GM18873 (cell line): ENCODE measurements around the gene MSANTD2.

Source experiments
- ATAC-seq: cut with Tn5 transposase; IDR thresholded peaks from one replicate; pipeline ENCODE4 v1.9.1; 2021; ENCODE audit warnings: mild to moderate bottlenecking, moderate library complexity, moderate number of reproducible peaks; ENCODE audit not compliant: unreplicated experiment, low FRiP score

The MSANTD2 gene

DNA sequence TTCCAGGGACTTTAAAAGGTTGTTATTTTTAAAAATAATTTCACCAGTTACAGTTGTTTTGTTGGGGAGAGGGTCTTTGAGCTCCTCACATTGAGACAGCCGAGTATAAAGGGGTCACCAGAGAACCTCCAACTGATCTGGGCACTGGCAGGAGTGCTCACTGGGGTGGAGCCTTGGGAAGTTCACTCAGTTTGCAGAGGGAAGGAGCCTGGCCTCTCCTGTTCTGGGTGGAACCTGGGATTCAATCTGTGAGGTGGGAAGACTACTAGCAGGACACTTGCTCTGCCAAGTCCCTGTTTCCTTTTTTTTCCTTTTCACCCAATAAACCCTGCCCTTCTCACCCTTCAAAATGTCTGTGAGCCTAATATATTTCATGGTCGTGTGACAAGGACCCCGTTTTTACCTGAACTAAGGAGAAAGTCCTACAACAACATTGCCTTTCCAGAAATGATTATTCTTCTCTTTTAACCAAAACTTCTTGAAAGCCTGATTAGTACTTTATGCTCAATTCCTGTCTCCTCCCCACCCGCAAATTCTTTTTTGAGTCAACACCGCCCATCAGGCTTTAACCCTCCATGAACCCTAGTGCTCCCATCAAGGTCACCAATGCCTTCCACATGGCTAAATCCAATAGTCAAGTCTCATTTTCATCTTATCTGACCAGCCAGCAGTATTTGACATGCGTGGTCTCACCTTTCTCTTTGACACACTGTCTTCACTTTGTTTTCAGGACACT lies 22.0 kb upstream of the MSANTD2 start:
- ATAC-seq = no peak

DNA sequence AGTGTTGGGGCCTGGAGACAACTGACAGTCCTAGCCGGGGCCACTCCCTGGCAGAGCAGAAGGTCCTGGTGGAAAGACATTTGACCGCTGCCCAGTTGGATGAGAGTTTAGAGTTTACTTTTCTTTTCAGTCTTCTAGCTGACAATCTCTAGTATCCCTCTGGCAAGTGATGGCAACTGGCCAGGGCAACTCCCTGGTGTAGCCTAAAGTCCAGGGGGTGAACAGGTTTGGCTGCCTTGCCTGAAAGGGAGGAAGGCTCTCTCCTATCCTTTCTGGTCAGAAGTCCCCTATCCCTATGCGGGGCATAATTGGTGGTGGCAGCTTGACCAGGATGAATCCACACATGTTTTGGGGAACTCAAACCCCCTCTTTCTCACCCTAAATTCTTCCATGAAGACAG lies 16.8 kb upstream of the MSANTD2 start:
- no peak for ATAC-seq

DNA sequence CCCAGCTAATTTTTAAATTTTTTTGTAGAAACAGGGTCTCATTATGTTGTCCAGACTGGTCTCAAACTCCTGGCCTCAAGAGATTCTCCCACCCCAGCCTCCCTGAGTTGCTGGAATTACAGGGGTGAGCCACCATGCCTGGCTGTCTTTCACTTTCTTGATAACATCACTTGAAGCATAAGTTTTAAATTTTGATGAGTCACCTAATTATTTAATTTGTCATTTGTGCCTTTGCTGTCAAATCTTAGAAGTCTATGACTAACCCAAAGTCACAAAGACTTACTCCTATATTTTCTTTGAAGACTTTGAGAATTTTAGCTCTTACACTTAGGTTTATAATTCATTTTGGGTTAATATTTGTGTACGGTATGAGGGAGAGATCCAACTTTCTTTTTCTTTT lies 14.5 kb upstream of the MSANTD2 start:
- no peak for ATAC-seq

DNA sequence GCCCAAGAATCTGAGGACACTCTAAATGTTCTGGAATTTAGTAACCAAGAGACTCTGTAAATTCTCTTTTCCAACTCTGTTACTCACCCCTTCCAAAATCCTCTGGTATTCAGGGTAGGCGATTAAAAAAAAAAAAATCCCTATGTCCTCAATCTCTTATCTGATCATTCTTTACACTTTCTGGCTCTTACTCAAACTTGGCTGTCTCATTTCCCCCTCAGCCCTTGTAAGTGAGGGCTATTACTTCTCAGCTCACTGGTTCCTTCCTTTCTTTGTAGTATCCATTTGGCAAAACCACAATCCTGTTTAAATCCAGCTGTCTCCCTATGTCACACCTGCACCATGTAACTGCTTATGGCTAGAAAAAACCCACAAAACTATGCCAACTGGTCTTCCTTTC lies 12.7 kb upstream of the MSANTD2 start:
- no peak for ATAC-seq

DNA sequence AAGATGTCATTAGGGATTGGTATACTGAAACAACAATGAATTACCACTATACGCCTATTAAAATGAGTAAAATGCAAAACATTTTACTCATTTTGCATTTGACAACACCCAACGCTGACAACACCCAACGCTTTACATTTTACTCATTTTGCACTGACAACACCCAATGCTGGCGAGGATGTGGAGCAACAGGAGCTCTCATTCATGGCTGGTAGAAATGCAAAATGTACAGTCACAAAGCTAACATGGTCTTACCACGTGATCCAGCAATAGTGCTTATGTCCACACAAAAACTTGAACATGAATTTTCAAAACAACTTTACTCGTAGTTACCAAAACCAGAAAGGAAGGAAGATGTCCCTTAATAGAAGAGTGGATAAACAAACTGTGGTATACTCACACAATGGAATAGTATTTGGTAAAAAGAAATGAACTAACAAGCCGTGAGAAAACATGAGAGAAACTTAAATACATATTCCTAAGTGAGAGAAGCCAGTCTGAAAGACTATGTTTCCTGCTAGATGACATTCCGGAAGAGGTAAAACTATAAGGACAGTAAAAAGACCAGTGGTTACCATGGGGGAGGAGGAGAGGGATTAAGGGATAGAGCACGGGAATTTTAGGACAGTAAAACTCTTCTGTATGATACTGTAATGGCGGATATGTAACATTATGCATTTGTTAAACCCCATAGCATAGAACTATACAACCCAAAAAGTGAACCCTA lies 11.4 kb upstream of the MSANTD2 start:
- no peak for ATAC-seq

DNA sequence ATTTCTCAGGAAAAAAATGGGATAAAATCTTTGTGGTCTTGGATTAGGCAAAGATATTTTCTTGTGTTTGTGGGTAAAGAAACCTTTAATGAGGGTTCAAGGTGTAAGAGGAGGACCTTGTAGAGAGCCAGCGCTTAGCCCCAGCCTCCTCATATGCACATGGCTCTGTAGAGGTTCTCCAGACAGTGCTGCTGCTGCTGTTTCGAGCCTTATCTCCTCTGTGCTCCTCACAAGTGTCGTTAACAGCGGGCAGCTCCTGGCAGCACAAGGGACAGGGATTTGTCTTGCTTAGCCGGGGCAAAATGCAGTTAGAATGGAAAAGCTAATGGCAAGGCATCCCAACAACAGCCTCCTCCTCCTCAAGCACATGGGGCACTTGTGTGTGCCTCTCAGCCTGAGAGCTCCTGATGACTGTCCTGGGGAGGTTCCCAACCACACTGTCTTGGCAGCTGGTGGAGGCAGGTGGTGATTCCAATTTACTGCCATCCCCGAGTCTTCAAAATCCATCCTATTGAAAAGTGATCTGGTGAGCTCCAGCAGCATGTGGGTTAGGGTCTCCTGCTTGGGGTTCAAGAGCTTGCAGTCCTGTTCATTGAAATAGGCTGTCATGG lies 7.6 kb upstream of the MSANTD2 start:
- no peak for ATAC-seq

DNA sequence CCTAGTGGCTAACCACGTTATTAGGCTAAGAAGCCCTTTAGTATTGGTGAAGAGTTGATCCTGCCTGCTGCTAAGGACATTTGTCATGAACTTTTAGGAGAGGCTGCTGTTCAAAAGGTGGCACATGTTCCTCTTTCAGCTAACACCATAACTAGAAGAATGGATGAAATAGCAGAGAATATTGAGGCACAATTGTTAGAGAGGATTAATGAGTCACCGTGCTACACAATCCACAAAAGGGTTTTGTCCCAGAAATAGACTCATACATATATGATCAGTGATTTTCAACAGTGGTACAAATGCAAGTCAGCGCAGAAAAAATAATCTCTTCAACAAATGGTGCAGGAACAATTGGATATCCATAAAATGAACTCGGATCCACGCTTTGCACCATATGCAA lies 7.0 kb upstream of the MSANTD2 start:
- ATAC-seq = no peak

DNA sequence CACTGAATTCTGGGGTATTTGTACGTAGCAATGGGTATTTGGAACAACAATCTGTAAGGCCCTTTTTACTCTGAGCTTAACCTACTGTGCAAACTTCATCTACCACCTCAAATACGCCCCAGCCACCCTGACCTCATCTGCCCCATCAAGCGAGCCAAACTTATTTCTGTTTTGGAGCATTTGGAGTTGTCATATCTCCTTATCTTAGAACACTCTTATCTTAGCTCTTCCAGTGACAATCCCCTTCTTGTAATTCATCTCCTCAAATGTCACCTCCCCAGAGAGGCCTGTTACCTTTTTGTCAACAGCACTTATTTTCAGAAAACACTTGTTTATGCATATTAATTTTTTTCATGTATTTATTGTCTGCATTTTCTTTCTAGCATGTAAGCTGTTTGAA lies 4.7 kb upstream of the MSANTD2 start:
- ATAC-seq = no peak

DNA sequence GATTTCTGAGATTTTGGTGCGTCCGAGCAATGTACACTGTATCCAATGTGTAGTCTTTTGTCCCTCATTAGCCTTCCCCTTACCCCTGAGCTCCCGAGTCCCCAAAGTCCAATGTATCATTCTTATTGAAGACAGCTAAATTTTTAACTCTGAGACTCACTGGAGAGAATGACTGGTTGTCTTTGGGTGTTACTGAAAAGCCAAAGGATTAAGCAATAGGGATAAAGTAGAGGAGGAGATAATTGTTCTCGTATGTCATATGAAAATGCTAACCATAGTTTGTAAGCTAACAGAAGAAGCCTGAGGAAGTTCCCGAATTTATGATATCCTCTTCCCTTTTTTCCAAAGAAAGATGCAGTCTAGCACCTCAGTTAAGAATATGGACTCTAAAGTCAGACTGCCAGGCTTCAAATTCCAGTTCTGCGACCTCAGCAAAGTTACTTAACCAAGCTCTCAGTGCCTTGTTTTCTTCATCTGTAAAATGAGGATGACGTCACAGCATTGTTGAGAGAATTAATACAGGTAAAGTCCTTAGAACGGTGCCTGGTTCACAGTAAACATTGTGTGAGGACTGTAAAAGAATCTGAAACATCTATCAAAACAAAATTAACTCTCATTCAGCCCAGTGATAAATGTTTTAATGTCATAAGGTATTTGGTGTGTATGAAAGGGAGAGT lies 1.6 kb upstream of the MSANTD2 start:
- no peak for ATAC-seq

DNA sequence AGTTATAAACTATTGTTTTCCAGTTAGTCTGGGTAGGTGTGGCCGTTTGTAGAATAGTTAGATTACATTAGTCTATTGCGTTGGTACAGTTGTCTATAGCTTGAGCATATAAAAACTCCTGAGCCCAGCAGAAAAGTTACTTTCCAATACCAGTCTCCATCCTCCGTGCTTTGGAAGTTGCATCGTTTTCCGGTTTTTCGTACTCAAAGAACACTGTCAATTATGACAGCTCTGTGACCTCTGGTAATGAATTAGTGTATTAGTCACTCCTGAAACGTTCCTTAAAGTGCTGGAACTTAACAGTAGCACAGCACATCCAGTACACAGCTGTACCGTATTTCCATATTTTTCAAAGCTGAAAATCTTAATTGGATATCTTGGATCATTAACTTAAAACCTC lies 808 bp upstream of the MSANTD2 start:
- no peak for ATAC-seq

DNA sequence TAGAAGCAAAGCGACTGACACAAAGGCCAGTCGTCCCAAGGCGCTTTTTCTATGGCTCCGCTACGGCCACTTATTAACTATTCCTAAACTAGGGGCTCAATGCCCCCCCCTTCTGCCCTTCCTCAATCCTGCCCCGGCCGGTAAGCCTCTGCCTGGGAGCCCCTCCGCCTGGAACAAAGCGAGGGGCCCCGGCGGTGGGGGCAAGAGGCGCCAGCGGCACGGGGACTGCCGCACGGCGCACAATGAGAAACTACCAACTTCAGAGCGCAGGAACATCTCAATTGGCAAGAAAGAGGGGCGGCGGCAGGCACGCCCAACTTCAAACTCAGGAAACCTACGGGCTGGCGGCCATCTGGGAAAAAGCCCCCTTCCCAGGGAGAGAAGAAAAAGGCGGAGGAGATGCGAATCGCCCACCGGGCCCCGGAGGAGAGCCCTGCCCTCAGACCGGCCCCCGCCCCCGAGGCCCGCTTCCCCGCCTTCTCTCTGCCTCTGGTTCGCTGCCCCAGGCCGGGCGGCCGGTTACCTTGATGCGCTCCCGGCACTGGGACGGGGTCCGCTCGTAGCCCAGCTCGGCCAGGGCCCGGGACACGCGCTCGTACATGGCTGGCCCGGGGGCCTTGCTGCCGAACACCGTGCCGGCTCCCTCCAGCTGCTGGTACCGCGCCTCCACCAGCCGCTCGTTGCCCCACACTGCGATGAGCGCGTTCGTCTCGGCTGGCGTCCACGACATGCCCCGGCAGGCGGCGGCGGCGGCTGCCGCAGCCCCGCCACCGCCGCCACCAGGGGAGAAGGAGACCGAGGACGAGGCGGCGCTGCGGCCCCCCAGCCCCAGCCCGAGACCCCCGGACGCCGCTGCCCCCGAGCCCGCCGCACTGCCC lies 619 bp downstream of the MSANTD2 start:
- peak; percentile 42 for ATAC-seq

DNA sequence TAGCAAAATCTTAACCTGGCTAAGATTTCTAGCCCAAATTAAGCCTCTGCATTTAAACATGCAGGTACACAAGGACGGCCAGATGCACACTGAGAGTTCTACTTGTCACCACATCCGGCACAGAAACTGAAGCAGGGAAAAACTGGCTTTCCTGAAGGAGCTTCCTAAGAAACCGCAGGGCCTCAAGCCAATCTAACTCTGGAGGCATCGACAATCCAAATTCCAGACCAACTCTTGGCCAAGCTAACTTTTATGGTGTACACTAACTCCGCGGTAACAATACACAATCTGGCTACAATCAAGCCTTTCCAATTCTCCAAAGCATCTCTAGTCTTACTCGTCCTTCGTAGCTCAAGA lies 1.2 kb downstream of the MSANTD2 start:
- peak; percentile 24 for ATAC-seq

DNA sequence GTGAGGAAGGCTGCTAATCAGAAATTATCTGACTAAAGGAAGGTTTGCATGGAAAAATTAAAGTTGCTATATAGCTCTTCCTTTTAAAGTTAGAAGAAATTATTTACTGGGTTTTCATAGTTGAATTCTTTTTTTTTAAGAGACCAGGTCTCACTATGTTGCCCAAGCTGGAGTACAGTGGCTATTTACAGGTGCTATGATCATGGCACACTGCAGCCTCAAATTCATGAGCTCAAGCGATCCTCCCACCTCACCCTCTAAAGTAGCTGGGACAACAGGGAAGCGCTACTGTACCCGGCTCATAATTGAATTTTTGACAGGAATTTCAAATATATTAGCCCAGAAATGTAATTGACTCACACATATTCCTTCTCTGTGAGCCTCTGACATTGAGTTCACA lies 3.9 kb downstream of the MSANTD2 start:
- ATAC-seq = no peak

DNA sequence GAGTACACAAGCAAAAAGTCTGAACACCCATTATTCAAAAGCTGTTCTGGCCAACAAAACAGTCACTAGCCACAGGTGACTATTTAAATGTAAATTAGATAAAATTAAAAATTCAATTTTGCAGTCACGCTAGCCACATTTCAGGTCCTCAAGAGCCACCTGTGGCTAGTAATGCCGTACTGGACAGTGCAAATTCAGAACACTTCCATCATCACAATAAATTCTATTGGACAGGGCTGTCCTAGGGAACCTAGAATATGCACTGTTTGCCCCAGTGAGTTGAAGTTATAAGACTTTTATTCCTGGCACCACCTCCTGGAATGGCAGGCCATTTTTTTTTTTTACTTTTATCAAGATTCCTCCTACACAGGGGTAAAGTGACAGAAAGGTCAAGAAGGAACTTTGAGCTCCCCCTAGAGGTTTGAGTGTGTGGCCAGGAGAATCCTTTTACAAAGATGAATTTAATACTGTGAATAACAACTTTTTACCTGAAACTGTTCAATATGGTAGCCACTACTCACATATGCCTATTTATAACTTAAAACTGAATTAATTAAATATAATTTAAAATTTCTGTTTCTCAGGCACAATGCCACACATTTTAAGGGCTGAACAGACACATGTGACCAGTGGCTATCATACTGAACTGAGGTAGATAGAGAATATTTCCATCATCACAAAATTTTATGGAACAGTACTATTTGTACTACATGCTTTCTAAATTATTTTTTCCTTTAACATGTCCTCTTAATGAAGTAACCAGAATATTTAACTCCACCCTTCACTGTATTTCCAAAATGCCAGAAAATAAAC lies 6.5 kb downstream of the MSANTD2 start:
- ATAC-seq = peak; percentile 51

DNA sequence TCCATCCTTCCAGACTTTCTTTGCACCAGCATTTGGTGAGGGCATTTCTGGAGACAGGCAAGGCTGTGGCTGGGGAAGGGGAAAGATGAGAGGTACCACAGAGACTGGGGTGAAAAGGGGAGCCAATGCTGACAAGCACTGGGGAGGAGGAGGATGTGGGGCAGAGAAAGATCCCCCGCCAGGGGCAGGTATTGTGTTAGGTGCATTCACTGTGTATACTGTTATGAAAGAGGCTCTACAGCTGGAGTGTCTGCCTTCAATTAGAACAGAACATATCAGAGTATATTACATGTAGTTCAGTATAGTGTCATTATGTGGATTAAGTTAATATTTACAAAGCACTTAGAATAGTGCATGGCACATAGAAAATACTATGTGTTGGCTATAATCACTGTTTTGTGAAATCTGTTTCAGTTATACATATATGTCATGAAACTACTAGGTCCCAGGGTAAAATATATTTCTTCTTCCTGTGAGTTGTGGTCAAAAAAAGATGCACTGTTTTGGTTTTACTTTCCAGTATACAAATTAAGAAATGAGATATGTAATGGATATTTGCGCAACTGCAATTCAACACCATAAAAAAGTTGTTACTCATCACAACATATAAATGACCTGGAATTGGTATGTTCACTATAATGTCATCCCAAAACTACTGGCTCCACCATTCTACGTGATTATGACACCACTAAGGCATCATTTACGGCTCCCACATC lies 8.4 kb downstream of the MSANTD2 start:
- peak; percentile 65 for ATAC-seq

DNA sequence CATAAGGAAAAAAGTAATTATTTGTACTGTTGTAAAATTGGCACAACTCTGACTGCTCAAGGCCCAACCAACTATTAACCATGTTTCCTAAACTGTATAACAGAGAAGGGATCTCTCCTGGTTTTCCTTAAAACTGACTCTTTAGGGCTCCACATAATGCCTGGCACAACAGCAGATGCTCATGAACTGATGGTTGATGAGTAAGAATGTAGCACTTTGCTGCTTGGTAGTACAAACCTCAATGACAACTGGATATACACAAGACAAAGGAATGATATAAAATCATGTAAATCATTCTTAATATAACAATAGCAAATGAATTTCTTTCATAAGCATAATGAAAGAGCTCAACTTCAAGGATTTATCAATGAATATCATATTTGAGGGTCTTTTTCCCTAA lies 11.7 kb downstream of the MSANTD2 start:
- no peak for ATAC-seq

DNA sequence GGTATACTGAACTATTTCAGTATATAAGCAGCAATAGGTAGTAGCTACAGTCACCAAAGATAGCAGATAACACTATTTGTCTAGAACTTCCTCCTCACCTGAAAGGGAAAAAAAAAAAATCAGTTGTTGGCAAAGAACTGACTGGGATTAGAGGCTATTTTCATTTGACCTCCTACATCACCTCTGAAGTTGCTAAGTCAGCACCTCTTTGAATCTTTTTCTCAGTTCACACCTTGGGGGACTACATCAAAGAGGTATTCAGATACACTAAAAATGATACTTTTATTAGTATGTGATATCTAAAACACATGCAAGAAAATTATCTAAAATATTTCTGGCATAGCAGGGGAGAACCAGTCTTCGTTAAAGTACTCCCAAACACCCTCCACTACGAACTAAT lies 16.2 kb downstream of the MSANTD2 start:
- no peak for ATAC-seq

DNA sequence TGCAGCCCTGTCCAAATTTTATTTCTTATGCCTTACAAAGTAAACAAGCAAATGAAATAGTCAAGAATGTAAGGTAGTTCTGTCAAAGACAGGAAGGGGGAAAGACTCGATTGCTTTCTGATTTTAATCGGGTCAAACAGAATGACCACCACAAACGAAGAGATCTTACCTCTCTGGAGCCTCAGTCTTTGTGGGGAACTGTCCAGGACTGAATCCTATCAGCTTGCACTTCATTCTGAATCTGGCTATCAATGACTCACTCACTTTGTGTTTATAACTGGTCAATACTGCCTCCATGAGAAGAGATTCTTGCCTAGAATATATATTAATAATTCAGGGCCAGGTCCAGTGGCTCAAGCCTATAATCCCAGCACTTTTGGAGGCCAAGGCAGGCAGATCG lies 17.2 kb downstream of the MSANTD2 start:
- no peak for ATAC-seq

DNA sequence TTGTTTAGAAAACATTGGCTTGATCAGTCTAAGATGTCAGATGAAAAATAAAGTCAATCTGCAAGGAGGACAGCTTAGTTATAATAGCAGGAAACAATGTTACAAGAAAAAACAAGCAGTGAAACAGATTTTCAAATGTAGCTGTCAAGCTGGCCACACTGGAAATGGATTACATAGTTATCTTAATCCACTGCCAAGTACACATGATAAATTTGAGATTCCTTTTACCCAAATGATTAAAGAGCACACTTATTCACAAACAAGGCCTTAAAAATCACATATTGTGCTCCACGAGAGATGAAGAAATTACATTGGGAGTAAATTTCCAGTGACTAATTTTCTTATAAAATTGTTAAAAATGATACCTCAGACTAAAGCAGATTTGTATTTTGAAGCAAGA lies 20.6 kb downstream of the MSANTD2 start:
- no peak for ATAC-seq
